ENCODE data around the gene EPHA6. TPM values are rescaled to one million over a fixed set of nuclear protein-coding genes. Genes with fewer than 3 reads are reported as not detected.

The EPHA6 gene
- total RNA-seq, 1 donor from 2014 or later: not detected

GRCh38 chr3:96863129-96863740 is 48.8 kb downstream of the EPHA6 start:
- Histone ChIP-seq H3K36me3 (no peaks in the 10 kb centered on the region), H3K4me1 (no peaks in the 10 kb centered on the region), H3K9me3 (no peaks in the 10 kb centered on the region), H3K4me3 (no peak overlapping the region), H3K27ac (no peak overlapping the region), H3K27me3 (no peaks in the 10 kb centered on the region)
- intact Hi-C loops (cut with DNase I): no loop called here
- TF ChIP-seq CTCF (IDR thresholded peaks at IDR 0.05): peak; percentile 46
- DNase-seq: no peak
- ATAC-seq: no peak

DNA sequence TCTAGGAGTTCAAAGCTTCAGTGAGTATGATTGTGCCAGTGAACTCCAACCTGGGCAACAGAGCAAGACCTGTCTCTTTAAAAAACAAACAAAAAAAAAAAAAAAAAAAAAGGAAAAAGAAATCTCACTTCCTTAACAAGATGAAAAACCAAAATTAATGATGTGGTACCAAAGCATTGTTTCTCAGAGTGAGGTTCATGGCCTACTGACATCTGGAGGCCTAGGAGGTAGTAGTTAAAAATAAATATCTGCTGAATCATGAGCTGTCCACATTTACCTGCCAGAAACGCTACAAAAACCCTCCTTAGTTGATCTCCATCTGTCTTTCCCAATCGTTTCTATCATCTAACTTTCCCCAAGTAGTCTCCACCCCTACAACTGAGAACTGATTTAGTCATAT is 51.2 kb downstream of the EPHA6 start:
- intact Hi-C loops (cut with DNase I): no loop called here
- DNase-seq (no peak), ATAC-seq (no peak)
- Histone ChIP-seq H3K9me3 (no peaks in the 10 kb centered on the region), H3K27ac (no peak overlapping the region), H3K27me3 (no peaks in the 10 kb centered on the region), H3K4me1 (no peaks in the 10 kb centered on the region), H3K36me3 (no peaks in the 10 kb centered on the region), H3K4me3 (no peak overlapping the region)
- no peak for TF ChIP-seq CTCF (IDR thresholded peaks at IDR 0.05)

DNA sequence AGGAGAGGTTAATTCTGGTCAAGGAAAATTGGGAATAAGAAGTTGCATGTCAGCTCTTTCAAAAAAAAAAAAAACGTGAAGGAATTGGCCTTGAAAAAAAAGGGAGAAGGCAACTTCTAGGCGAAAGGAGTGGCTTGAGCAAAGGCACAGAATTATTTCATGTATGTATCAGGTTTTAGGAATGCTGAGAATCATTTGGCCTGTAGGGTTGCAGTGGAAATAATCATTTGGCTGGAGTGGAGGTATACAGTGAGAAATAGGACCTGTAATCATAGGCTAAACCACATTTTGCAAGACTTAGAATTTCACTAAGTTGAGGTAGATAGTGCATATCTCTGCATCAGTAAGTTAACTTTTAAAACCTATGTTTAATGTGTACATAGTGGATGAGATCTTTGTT is 54.9 kb downstream of the EPHA6 start:
- H3K4me1 ChIP-seq: no peaks in the 10 kb centered on the region
- H3K27ac ChIP-seq: no peak overlapping the region
- H3K36me3 ChIP-seq: no peaks in the 10 kb centered on the region
- ATAC-seq (no peak), DNase-seq (no peak)
- H3K4me3 ChIP-seq: no peak overlapping the region
- H3K27me3 ChIP-seq: no peaks in the 10 kb centered on the region
- no peak for TF ChIP-seq CTCF (IDR thresholded peaks at IDR 0.05)
- H3K9me3 ChIP-seq: no peaks in the 10 kb centered on the region
- intact Hi-C loops (cut with DNase I): no loop called here

GRCh38 chr3:96877510-96877909 is 63.1 kb downstream of the EPHA6 start:
- Histone ChIP-seq H3K9me3 (no peaks in the 10 kb centered on the region), H3K27me3 (no peaks in the 10 kb centered on the region), H3K36me3 (no peaks in the 10 kb centered on the region), H3K27ac (no peak overlapping the region), H3K4me1 (no peaks in the 10 kb centered on the region), H3K4me3 (no peak overlapping the region)
- no peak for TF ChIP-seq CTCF (IDR thresholded peaks at IDR 0.05)
- DNase-seq (no peak), ATAC-seq (no peak)
- intact Hi-C loops (cut with DNase I): no loop called here

- Histone ChIP-seq H3K9me3 (no peaks in the 10 kb centered on the region), H3K4me1 (no peaks in the 10 kb centered on the region), H3K27me3 (no peaks in the 10 kb centered on the region), H3K27ac (no peak overlapping the region), H3K36me3 (no peaks in the 10 kb centered on the region), H3K4me3 (no peak overlapping the region)
- DNase-seq: no peak
- TF ChIP-seq CTCF (IDR thresholded peaks at IDR 0.05): no peak
- intact Hi-C loops (cut with DNase I): no loop called here
- ATAC-seq: no peak
Measured at GRCh38 chr3:96900031-96900430, 85.6 kb downstream of the EPHA6 start.

DNA sequence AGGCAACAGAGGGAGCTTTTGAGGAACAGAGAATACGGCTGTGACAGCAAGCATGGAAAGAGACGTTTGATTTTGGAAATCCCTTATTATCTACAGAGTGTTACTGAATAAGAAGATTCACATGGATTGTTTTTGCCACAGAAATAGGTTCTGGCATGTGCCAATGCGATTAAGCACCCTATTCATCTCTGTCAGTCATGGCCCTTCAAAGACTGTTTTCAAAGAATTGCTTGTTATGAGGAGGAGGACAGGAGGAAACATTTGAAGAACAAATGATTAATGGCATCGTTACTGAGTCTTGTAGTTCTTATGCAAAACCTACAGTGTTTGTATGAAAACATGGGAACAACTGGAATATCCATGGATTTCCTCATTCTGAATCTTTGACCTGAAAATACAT is 86.2 kb downstream of the EPHA6 start:
- TF ChIP-seq CTCF (IDR thresholded peaks at IDR 0.05): no peak
- Histone ChIP-seq H3K27me3 (no peaks in the 10 kb centered on the region), H3K36me3 (no peaks in the 10 kb centered on the region), H3K9me3 (no peaks in the 10 kb centered on the region), H3K4me3 (no peak overlapping the region), H3K4me1 (no peaks in the 10 kb centered on the region), H3K27ac (no peak overlapping the region)
- ATAC-seq: no peak
- intact Hi-C loops (cut with DNase I): no loop called here
- DNase-seq: no peak
